RWPE2 (cell line): Measurements from ENCODE around the gene EEFSEC.

Experiments used
- ATAC-seq: fragments of 200-7000 bp; cut with Tn5 transposase; 3 replicates; pipeline ENCODE4 v1.9.1; 2021; ENCODE audit warnings: low read depth
- DNase-seq: peaks from one replicate; pipeline ENCODE4 v3.0.0-alpha.2; 2020; ENCODE audit warnings: low spot score
- H3K27ac ChIP-seq: fragments of 450-650 bp; 2 replicates; pipeline ENCODE4 v1.5.1; 2017; ENCODE audit warnings: mild to moderate bottlenecking; ENCODE audit not compliant: poor library complexity, severe bottlenecking
- H3K27me3 ChIP-seq: fragments of 250-450 bp; sonication (Bioruptor Pico); 2 replicates; pipeline ENCODE4 v1.5.1; 2021; ENCODE audit warnings: mild to moderate bottlenecking, moderate library complexity; ENCODE audit not compliant: insufficient read depth, poor library complexity, severe bottlenecking
- H3K36me3 ChIP-seq: fragments of 250-450 bp; sonication (Bioruptor Pico); 2 replicates; pipeline ENCODE4 v1.5.1; 2020; ENCODE audit warnings: low read depth, mild to moderate bottlenecking, moderate library complexity
- H3K4me1 ChIP-seq: fragments of 250-450 bp; sonication (Bioruptor Pico); 2 replicates; pipeline ENCODE4 v1.5.1; 2021; ENCODE audit warnings: mild to moderate bottlenecking, moderate library complexity; ENCODE audit not compliant: insufficient read depth, poor library complexity, severe bottlenecking
- H3K4me3 ChIP-seq: fragments of 250-450 bp; sonication (Bioruptor Pico); 2 replicates; pipeline ENCODE4 v1.5.1; 2021; ENCODE audit warnings: mild to moderate bottlenecking, moderate library complexity; ENCODE audit not compliant: severe bottlenecking
- H3K9me3 ChIP-seq: fragments of 250-450 bp; sonication (Bioruptor Pico); 2 replicates; pipeline ENCODE4 v1.5.1; 2021; ENCODE audit warnings: mild to moderate bottlenecking, moderate library complexity; ENCODE audit not compliant: severe bottlenecking
- CTCF ChIP-seq: fragments of 450-650 bp; IDR thresholded peaks from one replicate; pipeline ENCODE4 v1.5.1; 2017; ENCODE audit warnings: mild to moderate bottlenecking, moderate library complexity; ENCODE audit not compliant: poor library complexity, severe bottlenecking

EEFSEC gene

GRCh38 chr3:128435058-128435457, 281.8 kb downstream of the EEFSEC start:
- no peak overlapping the region for H3K4me3 ChIP-seq
- DNase-seq (no peak), ATAC-seq (no peak)
- no peak for TF ChIP-seq CTCF
- no peaks in the 10 kb centered on the region for H3K9me3 ChIP-seq
- peaks cover 9% of the 10 kb centered on the region for H3K4me1 ChIP-seq
- H3K27ac ChIP-seq: no peak overlapping the region
- H3K27me3 ChIP-seq: peaks cover 12% of the 10 kb centered on the region
- no peaks in the 10 kb centered on the region for H3K36me3 ChIP-seq

GRCh38 chr3:128435561-128435960, 282.3 kb downstream of the EEFSEC start:
- ATAC-seq (no peak), DNase-seq (no peak)
- H3K4me1 ChIP-seq: peaks cover 9% of the 10 kb centered on the region
- H3K36me3 ChIP-seq: no peaks in the 10 kb centered on the region
- H3K27me3 ChIP-seq: peaks cover 12% of the 10 kb centered on the region
- TF ChIP-seq CTCF: no peak
- H3K4me3 ChIP-seq: no peak overlapping the region
- H3K27ac ChIP-seq: no peak overlapping the region
- H3K9me3 ChIP-seq: no peaks in the 10 kb centered on the region

- peaks cover 12% of the 10 kb centered on the region for H3K27me3 ChIP-seq
- no peak for TF ChIP-seq CTCF
- H3K4me3 ChIP-seq: no peak overlapping the region
- H3K27ac ChIP-seq: no peak overlapping the region
- no peaks in the 10 kb centered on the region for H3K9me3 ChIP-seq
- no peaks in the 10 kb centered on the region for H3K36me3 ChIP-seq
- no peak for ATAC-seq
- DNase-seq: no peak
- H3K4me1 ChIP-seq: peaks cover 9% of the 10 kb centered on the region
Observed at GRCh38 chr3:128436214-128436613, 282.9 kb downstream of the EEFSEC start.

- DNase-seq (no peak), ATAC-seq (no peak)
- H3K27ac ChIP-seq: no peak overlapping the region
- H3K9me3 ChIP-seq: no peaks in the 10 kb centered on the region
- H3K4me3 ChIP-seq: no peak overlapping the region
- TF ChIP-seq CTCF: peak; percentile 34
- H3K36me3 ChIP-seq: no peaks in the 10 kb centered on the region
- peaks cover 6% of the 10 kb centered on the region for H3K4me1 ChIP-seq
- no peaks in the 10 kb centered on the region for H3K27me3 ChIP-seq
Observed at GRCh38 chr3:128438488-128439072, 285.3 kb downstream of the EEFSEC start.

GRCh38 chr3:128439226-128439625, 285.9 kb downstream of the EEFSEC start:
- no peak for TF ChIP-seq CTCF
- H3K9me3 ChIP-seq: no peaks in the 10 kb centered on the region
- no peaks in the 10 kb centered on the region for H3K27me3 ChIP-seq
- no peak for DNase-seq
- H3K27ac ChIP-seq: no peak overlapping the region
- no peaks in the 10 kb centered on the region for H3K36me3 ChIP-seq
- H3K4me3 ChIP-seq: no peak overlapping the region
- no peaks in the 10 kb centered on the region for H3K4me1 ChIP-seq
- no peak for ATAC-seq
